ENCODE measurements around the gene NDST1.
"Not testable (repeated sequence)": the region's sequence is repeated elsewhere in the genome, so short reads cannot be mapped to it uniquely, and the experiment has no call there.

The NDST1 gene

GRCh38 chr5:150507474-150508276, at the start of gene NDST1:
Gene NDST1 (plus strand): TSS chr5:150508131. CDS start chr5:150521255, 13,124 bp downstream.
- DNase-seq = no peak

GRCh38 chr5:150458802-150459557, 49.0 kb upstream of the NDST1 start:
- peak; percentile 84 for DNase-seq

- no peak for DNase-seq
Observed at GRCh38 chr5:150460781-150461180, 47.1 kb upstream of the NDST1 start.

GRCh38 chr5:150461231-150461630, 46.7 kb upstream of the NDST1 start:
- DNase-seq = peak; percentile 98

GRCh38 chr5:150464554-150465012, 43.3 kb upstream of the NDST1 start:
- peak; percentile 66 for DNase-seq

- DNase-seq = no peak
Observed at GRCh38 chr5:150465927-150466326, 42.0 kb upstream of the NDST1 start.

GRCh38 chr5:150468206-150468605, 39.7 kb upstream of the NDST1 start:
- DNase-seq = no peak

- no peak for DNase-seq
Observed at GRCh38 chr5:150469718-150470469, 38.0 kb upstream of the NDST1 start.

GRCh38 chr5:150473673-150474358, 34.1 kb upstream of the NDST1 start:
- DNase-seq = no peak

GRCh38 chr5:150476568-150476967, 31.4 kb upstream of the NDST1 start:
- DNase-seq = not testable (repeated sequence)

GRCh38 chr5:150479416-150479815, 28.5 kb upstream of the NDST1 start:
- DNase-seq = no peak

GRCh38 chr5:150481708-150481965, 26.3 kb upstream of the NDST1 start:
- no peak for DNase-seq

- DNase-seq = no peak
Observed at GRCh38 chr5:150481972-150482406, 25.9 kb upstream of the NDST1 start.

- DNase-seq = peak; percentile 60
Observed at GRCh38 chr5:150484964-150485692, 22.8 kb upstream of the NDST1 start.

GRCh38 chr5:150485693-150486401, 22.1 kb upstream of the NDST1 start:
- peak; percentile 76 for DNase-seq

GRCh38 chr5:150486402-150487198, 21.3 kb upstream of the NDST1 start:
- DNase-seq = peak; percentile 84

GRCh38 chr5:150487199-150488061, 20.5 kb upstream of the NDST1 start:
- DNase-seq = peak; percentile 68

- DNase-seq = no peak
Observed at GRCh38 chr5:150488519-150489359, 19.2 kb upstream of the NDST1 start.
